Right lobe of liver (tissue), 4 donors: ENCODE measurements around the gene CRTAC1.

ENCODE experiments used
- CTCF ChIP-seq, 4 donors: fragments of 200-600 bp in 3 of 4; fragments of 450-650 bp in 1 of 4; IDR thresholded peaks; one replicate each; pipeline versions ENCODE4 v1.5.1 to v1.8.0; 2016 to 2022; ENCODE audit warnings: antibody characterized with exemption in 4 of 4, mild to moderate bottlenecking in 2 of 4
- POLR2A ChIP-seq: fragments of 450-650 bp; IDR thresholded peaks from one replicate; pipeline ENCODE4 v1.6.1; 2017; ENCODE audit warnings: antibody characterized with exemption, mild to moderate bottlenecking
- donor health status: DM: no; HTN: no; CAD: no.
- donor health status: DM: no; HTN: no; CAD: no.
- donor health status: DM: no; HTN: yes; CAD: no.

GRCh38 chr10:97826892-97827291 lies 203.5 kb downstream of the CRTAC1 start:
- TF ChIP-seq POLR2A (no peak), CTCF (IDR thresholded peaks at IDR 0.05) (no peak)
